Measurements from ENCODE around the gene SPIN3.
"Not testable (repeated sequence)": the region's sequence is repeated elsewhere in the genome, so short reads cannot be mapped to it uniquely, and the experiment has no call there.

The SPIN3 gene

GRCh38 chrX:56995271-56995994, at the start of gene SPIN3:
Gene SPIN3 (minus strand): TSS chrX:56995541. CDS start chrX:56994947, 594 bp downstream.
- in situ Hi-C loops (cut with MboI; ENCODE audit: low sequenced_read_pairs): no loop called here

GRCh38 chrX:57044245-57044644, 48.9 kb upstream of the SPIN3 start:
- in situ Hi-C loops (cut with MboI; ENCODE audit: low sequenced_read_pairs): no loop called here

GRCh38 chrX:57037265-57037664, 41.9 kb upstream of the SPIN3 start:
- in situ Hi-C loops (cut with MboI; ENCODE audit: low sequenced_read_pairs): not testable (repeated sequence)

- in situ Hi-C loops (cut with MboI; ENCODE audit: low sequenced_read_pairs): no loop called here
These were observed 718 bp downstream of the SPIN3 start for GRCh38 chrX:56994375-56995270.

GRCh38 chrX:56987741-56988140, 7.6 kb downstream of the SPIN3 start:
- in situ Hi-C loops (cut with MboI; ENCODE audit: low sequenced_read_pairs): no loop called here

GRCh38 chrX:56986138-56986537, 9.2 kb downstream of the SPIN3 start:
- in situ Hi-C loops (cut with MboI; ENCODE audit: low sequenced_read_pairs): no loop called here

- in situ Hi-C loops (cut with MboI; ENCODE audit: low sequenced_read_pairs): no loop called here
These were observed 17.2 kb downstream of the SPIN3 start for GRCh38 chrX:56978172-56978571.

GRCh38 chrX:56975611-56976010, 19.7 kb downstream of the SPIN3 start:
- in situ Hi-C loops (cut with MboI; ENCODE audit: low sequenced_read_pairs): no loop called here

- in situ Hi-C loops (cut with MboI; ENCODE audit: low sequenced_read_pairs): no loop called here
These were observed 20.9 kb downstream of the SPIN3 start for GRCh38 chrX:56974408-56974807.

GRCh38 chrX:56969559-56969958, 25.8 kb downstream of the SPIN3 start:
- in situ Hi-C loops (cut with MboI; ENCODE audit: low sequenced_read_pairs): no loop called here

- in situ Hi-C loops (cut with MboI; ENCODE audit: low sequenced_read_pairs): no loop called here
These were observed 26.4 kb downstream of the SPIN3 start for GRCh38 chrX:56968980-56969379.

- in situ Hi-C loops (cut with MboI; ENCODE audit: low sequenced_read_pairs): no loop called here
These were observed 32.0 kb downstream of the SPIN3 start for GRCh38 chrX:56963377-56963776.

- in situ Hi-C loops (cut with MboI; ENCODE audit: low sequenced_read_pairs): no loop called here
These were observed 47.6 kb downstream of the SPIN3 start for GRCh38 chrX:56947699-56948098.

- in situ Hi-C loops (cut with MboI; ENCODE audit: low sequenced_read_pairs): not testable (repeated sequence)
These were observed 49.1 kb downstream of the SPIN3 start for GRCh38 chrX:56946201-56946600.

GRCh38 chrX:56945226-56945625, 50.1 kb downstream of the SPIN3 start:
- in situ Hi-C loops (cut with MboI; ENCODE audit: low sequenced_read_pairs): not testable (repeated sequence)

GRCh38 chrX:56943264-56943663, 52.1 kb downstream of the SPIN3 start:
- in situ Hi-C loops (cut with MboI; ENCODE audit: low sequenced_read_pairs): no loop called here
